ENCODE results near the gene B4GALT6.

DNA sequence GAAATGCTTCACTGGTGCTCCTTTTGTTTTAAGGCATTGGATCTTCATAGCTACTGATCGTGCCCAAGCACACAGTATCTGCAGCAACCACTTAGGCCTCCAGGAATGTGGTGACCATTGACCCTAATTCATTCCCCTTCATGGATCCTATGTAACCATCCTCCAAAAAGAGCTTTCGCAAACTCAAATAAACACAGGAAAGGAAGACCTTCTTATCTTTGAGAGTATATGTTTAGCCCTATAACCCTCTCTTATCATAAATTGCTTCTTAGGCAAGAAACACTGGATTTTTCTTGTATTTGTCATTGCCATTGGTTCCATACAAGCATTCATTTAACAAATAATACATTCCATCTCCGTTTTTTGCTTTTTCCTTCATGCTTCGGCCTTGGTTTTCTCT is 96.9 kb downstream of the B4GALT6 start:
- TF ChIP-seq, protein P1, sequence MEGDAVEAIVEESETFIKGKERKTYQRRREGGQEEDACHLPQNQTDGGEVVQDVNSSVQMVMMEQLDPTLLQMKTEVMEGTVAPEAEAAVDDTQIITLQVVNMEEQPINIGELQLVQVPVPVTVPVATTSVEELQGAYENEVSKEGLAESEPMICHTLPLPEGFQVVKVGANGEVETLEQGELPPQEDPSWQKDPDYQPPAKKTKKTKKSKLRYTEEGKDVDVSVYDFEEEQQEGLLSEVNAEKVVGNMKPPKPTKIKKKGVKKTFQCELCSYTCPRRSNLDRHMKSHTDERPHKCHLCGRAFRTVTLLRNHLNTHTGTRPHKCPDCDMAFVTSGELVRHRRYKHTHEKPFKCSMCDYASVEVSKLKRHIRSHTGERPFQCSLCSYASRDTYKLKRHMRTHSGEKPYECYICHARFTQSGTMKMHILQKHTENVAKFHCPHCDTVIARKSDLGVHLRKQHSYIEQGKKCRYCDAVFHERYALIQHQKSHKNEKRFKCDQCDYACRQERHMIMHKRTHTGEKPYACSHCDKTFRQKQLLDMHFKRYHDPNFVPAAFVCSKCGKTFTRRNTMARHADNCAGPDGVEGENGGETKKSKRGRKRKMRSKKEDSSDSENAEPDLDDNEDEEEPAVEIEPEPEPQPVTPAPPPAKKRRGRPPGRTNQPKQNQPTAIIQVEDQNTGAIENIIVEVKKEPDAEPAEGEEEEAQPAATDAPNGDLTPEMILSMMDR (IDR thresholded peaks at IDR 0.05), result no peak
- no peak for TF ChIP-seq POLR2A (IDR thresholded peaks at IDR 0.05)
